HG02763 (cell line): ENCODE measurements around the gene ESPN.
"Not testable (repeated sequence)": the region's sequence is repeated elsewhere in the genome, so short reads cannot be mapped to it uniquely, and the experiment has no call there.

ENCODE experiments used
- ATAC-seq: cut with Tn5 transposase; IDR thresholded peaks from one replicate; pipeline ENCODE4 v1.9.1; 2021; ENCODE audit warnings: mild to moderate bottlenecking, moderate library complexity; ENCODE audit not compliant: unreplicated experiment

The ESPN gene

DNA sequence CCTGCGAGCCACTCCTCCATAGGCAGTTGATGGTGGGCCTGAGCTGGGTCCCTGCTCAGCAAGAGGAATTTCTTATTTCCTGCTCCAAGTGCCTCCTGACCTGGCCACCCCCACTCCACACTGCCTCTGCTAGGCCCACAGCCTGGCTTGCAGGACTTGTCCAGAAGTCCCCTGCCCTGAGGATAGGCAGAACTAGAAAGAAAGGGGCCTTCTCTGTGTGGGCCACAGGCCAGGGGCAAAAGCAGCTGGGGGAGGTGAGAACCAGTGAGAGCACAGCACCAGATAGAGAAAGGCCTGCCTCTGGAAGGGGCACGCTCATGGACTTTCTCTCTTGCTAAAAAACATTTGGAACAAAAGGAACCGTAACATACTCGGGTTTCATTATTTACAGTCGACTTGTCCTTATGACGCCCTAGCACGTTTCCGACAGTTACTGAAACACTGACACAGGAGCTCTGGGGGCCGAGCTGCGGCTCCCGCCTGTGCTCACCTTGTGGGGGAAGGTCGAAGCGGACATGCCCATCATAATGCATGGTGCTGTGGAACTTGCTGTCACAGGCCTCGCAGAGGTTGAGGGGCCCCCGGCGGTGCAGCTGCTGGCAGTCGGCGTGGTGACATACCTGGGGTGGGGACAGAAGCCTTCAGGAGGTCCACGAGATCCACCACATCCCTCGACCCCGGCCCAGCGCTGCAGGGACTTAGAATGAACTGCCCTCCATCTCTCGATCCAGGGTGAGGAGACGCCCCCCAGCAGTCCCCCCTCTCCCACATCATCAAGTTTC, 52.7 kb downstream of the ESPN start:
- ATAC-seq = no peak

DNA sequence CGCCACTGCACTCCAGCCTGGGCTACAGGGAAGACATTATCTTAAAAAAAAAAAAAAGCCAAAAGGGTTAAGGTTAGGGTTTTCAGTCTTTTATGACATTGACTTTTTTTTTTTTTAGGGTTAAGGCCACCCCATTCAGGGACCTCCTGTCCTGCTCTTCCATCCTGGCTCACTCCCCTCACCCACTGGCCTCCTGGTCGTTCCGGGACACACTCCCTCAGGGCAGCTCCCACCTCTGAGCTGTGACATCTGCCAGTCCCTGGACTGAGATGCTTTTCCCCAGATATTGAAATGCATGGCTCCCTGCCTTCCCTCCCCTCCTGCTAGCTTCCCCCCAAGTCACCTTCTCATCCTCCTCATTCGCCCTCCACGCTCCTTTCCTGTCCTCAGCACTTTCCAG, 57.2 kb downstream of the ESPN start:
- ATAC-seq = no peak

DNA sequence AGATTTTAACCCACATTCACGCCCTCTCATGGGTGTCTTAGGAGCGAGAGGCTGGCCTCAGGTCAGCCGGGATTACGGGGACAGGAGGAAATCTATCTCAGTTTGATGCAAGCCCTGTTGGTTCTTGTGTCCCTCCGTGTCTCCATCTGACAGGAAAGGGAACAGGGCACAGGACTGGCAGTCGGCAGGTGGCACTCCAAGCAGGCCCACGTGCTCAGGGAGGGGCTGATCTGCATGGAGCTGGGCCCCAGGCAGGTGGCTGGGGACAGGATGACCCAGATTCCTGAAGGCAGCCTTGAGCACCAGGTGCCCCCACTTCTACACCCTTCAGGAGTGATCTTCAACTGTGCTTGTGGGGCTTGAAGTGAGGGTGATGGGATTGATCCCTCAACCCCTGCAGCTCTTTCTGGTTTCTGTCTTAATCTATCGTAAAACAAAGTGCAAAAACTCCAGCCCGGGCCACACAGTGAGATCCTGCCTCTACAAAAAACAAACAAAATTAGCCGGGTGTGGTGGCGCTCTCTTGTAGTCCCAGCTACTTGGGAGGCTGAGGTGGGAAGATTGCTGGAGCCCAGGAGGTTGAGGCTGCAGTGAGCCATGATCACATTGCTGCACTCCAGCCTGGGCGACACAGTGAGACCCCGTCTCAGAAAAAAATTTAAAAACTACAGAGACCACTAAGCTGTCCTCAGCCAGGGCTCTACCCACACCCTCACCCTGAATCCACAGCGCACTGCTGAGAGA, 58.6 kb downstream of the ESPN start:
- ATAC-seq = no peak

GRCh38 chr1:6483761-6484117, 59.2 kb downstream of the ESPN start:
- no peak for ATAC-seq

- ATAC-seq = no peak
These were observed 60.2 kb downstream of the ESPN start for GRCh38 chr1:6484826-6485167.

DNA sequence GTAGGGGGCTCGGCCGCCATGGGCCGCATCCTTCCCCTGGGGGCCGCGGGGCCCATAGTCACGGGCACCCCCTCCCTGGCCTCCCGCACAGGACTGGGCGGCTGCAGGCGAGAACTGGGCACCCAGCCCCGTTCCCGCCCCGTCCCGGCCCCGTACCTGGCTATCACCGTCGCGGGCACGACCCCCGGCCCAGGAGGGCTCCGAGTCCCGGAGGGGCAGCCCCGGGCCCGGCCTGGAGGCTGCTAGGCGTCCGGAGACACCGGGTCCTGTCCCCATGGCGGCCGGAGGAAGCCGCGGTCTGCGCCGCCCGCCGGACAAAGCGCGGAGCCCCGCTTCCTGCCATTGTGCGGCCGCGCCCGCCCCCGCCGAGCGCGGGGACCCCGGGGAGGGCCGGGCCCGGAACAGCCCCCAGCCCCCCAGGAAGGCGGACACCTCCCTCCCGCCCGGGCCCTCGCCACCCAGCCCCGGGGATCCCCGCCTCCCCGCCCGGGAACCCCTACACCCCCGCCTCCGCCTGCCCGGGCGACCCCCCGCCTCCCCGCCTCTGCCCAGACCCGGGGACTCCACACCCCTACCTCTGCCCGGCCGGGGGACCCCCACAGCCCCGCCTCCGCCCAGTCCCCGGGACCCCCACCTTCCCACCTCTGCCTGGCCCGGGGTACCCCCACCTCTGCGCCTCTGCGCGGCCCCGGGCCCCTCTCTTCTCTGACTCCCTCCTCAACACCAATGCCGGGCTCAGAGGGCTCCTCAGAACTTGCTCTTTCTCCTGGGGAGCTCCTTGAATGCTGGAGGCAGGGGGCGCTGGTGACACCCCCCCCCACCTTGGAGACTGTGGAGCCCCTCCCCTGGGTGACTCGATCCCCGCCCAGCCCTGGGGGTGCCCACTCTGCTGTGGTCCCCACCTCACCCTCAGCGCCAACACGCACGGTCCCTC, 60.9 kb downstream of the ESPN start:
- no peak for ATAC-seq

GRCh38 chr1:6486433-6487011, 61.9 kb downstream of the ESPN start:
- no peak for ATAC-seq

- no peak for ATAC-seq
These were observed 63.4 kb downstream of the ESPN start for GRCh38 chr1:6487804-6488484.

- ATAC-seq = no peak
These were observed 64.2 kb downstream of the ESPN start for GRCh38 chr1:6488602-6489382.

DNA sequence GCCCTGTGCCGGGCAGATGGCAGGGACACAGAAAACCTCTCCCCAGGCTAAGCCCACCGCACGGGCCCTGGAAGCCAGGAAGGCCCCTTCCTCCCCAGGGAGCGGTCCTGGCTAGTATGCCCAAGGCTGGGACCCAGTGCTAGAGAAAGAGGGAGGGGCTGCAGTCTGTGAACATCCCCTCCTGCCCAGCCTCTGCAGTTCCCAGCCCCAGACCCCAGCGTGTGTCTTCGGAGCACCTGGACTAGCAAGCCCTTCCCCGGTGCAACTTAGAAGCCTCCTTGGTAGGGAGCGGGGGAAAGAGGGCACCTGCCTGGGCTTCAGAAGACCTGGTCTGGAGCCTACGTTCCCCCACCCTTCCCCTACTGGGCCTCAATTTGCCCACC, 64.8 kb downstream of the ESPN start:
- no peak for ATAC-seq

DNA sequence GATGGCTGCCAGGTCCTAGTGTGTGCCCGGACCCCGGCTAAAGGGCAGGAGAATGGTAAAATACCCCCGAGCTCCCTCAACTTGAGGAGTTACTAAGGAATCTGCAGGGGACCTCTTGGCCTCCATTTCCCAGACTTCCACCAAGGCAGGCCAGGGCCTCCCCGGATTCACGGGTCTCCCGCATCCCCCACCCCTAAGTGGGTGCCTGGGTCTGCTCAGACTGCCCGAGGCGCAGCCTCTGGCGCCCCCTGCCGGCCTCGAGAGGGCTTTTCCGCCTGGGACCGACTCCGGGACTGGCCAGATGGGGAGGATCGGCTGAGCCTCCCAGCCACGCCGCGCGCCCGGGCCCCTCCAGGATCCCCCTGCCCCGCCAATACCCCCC, 65.2 kb downstream of the ESPN start:
- no peak for ATAC-seq

DNA sequence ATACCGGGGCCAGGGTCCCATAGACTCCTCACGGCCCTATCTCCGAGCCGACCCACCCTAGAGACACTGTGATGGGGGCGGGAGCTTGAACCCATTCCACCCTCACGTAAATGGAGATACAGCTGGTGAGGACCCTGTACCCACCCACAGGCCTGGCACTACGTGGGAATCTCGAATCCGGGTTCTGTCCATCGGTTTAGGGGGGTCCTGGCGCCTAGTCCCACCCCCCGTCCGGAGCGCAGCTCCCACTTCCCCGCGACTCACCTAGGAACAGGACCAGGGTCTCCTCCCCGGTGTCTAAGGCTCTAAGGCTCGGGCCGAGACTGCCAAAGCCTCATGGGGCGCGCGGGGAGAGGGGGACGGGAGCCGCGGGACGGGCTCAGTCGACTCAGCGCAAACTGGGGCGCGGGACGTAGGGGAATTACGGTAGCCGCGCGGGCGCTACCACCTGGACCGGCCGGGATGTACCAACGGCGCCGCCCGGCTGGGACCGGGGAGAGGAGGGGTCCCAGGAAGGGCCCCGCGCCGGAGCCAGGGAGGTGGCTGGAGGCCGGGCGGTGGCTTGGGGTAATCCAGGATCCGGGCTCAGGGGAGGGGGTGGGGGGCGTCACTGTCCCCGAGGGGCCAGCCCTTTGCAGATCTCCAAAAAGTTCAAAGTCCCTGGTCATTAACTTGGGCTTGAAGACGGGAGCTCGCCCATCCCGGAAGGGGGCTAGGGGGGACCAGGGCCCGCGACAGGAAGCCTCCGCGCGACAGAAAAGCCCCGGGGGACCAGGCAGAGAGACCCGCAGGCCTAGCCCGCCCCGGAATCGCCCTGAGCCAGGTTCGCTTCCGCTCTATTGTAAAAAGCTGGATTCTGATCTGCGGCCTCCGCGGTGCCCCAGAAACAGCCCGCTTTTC, 65.9 kb downstream of the ESPN start:
- ATAC-seq = no peak

DNA sequence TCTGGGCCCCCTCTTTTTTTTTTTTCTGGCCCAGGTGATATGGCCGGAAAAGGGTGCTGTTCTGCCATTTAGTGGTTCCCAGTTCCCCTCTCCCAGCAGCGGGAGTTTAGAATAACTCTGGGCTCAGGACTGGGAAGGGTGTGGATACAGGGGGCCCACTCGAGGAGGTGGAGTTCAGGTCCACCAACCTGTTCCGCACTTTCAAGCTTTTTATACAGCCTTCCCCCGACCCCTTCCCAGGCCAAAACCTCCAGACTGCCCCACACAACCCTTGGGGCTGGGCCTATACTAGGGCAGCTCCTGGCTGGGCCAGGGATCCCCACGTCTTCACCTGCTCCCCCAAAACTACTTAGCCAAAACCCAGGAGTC, 66.5 kb downstream of the ESPN start:
- no peak for ATAC-seq

DNA sequence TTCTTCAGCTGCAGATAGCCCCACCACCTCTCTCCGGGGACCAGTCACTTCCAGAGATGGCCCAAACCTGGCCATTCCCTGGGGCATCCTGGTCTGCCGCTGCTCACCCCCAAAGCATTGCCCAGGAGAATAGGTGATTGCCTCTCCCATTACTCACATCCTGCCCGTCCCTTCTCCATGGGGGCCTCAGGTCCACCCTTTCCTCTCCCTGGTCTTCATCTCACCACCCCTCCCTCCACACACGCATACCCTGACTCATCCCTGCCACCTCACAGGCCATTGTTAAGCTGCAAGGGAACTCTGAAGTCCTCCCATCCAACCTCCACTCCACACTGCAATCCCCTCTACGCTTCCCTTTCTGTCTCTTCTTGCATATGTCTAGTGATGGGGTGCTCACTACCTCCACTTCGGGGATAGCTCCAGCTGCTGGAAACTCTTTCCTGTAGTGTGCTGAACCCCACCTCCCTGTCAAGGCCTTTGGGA, 66.9 kb downstream of the ESPN start, which contains the start of gene PLEKHG5:
Gene PLEKHG5, minus strand, starts transcription at position 188 of the 483 bp plus-strand sequence. CDS start 14,096 bp downstream, outside the sequence.
- no peak for ATAC-seq

DNA sequence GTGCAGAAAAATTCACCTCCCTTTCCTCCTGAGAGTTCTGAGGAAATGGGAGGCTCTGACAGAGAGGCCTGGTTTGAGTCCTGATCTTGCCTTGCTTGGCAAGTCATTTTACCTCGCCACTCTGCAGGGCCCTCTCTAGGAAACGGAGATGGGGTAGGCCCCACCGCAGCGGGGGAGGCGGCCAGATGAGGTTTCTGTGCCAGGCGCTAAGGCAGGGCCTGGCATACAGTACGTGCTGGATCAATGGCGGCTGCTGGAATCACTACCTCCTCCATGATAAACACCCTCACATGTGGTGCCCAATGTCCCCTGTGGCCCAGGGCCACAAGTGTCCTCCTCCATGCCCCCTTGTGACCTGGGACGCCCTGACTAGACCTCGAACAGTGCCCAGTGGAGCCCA, 67.4 kb downstream of the ESPN start:
- no peak for ATAC-seq

GRCh38 chr1:6493834-6494223, 69.3 kb downstream of the ESPN start:
- ATAC-seq = not testable (repeated sequence)

- no peak for ATAC-seq
These were observed 70.1 kb downstream of the ESPN start for GRCh38 chr1:6494627-6495026.

DNA sequence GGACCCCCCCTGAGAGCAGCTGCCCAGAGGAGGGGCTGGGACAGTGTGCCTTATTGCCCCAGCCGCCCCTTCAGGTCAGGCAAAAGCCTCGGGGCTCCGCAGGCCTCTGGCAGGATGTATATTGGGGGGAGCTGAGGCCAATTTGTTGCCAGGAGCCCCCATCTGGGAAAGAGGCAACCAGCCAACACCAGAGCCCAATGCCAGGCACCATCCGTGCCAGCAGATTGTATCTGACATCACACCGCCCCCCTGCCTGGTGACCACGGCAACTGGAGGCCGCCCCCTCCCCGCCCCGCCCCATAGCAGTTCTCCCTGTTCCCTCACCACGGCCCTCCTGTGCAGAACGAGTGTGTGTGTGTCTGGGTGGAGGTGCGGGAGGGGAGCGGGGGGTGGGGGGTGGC, 70.5 kb downstream of the ESPN start:
- ATAC-seq = no peak
